T-helper 2 cell treated with Interferon-gamma antibody and Interleukin-4, amounts not matched to agents 5 μg/mL and 100 μg/mL, for 36 hours (primary cell): ENCODE data around the gene SLC36A2.

ENCODE experiments used
- DNase-seq: peaks from one replicate; pipeline ENCODE4 v3.0.0; 2021; ENCODE audit warnings: low spot score
- H3K27ac Mint-ChIP-seq: one replicate; pipeline ENCODE4 v1.8.0; 2021; ENCODE audit warnings: mild to moderate bottlenecking, mixed read lengths
- H3K27me3 Mint-ChIP-seq: one replicate; pipeline ENCODE4 v1.8.0; 2021; ENCODE audit warnings: low read depth, mixed read lengths
- H3K36me3 Mint-ChIP-seq: one replicate; pipeline ENCODE4 v1.8.0; 2021; ENCODE audit warnings: low read depth, mixed read lengths
- H3K4me1 Mint-ChIP-seq: one replicate; pipeline ENCODE4 v1.8.0; 2021; ENCODE audit warnings: low read depth, mixed read lengths
- H3K4me3 Mint-ChIP-seq: one replicate; pipeline ENCODE4 v1.8.0; 2022; ENCODE audit warnings: mild to moderate bottlenecking, moderate library complexity, mixed read lengths
- H3K9me3 Mint-ChIP-seq: one replicate; pipeline ENCODE4 v1.8.0; 2021; ENCODE audit warnings: mixed read lengths

Gene SLC36A2

DNA sequence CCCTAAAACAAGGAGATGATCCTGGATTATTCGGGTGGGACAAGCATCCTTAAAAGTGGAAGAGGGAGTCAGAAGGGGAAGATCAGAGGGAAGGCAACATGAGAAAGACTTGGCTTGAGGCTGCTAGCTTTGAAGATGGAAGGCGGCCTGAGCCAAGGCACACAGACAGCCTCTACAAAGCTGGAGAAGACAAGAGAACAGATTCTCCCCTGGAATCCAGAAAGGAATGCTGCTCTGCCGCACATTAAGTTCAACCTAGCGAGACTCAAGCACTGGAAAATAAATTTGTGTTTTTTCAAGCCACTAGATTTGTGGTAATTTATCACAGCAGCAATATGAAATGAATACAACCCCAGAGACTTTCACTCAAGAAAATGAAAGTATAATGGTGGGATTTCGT, 61.7 kb downstream of the SLC36A2 start:
- no peak overlapping the region for H3K4me3 Mint-ChIP-seq

DNA sequence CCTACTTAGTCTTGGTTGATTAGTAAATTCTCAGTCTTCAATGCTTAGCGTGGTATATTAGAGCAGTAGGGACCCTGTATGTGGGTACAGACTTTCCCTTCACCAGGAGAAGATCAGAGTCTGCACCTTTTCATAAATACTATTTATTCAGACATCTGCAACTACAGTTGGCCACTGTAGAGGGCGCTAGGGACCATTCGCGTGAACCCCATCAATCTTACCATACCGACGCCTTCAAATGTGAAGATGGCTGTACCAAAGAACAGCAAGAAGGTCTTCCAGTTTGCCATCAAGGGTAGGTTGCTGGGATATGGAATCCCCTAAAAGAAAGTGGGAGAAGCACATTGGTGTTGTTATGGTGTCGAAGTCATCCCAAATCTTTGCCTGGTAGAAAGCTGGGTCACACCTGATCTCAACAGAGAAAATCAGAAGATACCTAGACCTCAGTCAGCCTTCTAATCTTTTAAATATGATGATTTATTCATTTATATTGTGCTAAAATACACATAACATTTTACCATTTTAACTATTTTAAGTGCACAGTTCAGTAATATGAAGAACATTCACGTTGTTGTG, 62.9 kb downstream of the SLC36A2 start:
- H3K4me1 Mint-ChIP-seq: peaks cover 5% of the 10 kb centered on the region
- DNase-seq: no peak

More for the DNA sequence above, 61.7 kb downstream of the SLC36A2 start:
- no peak for DNase-seq
- no peak overlapping the region for H3K27ac Mint-ChIP-seq
- H3K4me1 Mint-ChIP-seq: peaks cover 4% of the 10 kb centered on the region
- peaks cover 3% of the 10 kb centered on the region for H3K27me3 Mint-ChIP-seq
- no peaks in the 10 kb centered on the region for H3K36me3 Mint-ChIP-seq
- H3K9me3 Mint-ChIP-seq: no peaks in the 10 kb centered on the region

DNA sequence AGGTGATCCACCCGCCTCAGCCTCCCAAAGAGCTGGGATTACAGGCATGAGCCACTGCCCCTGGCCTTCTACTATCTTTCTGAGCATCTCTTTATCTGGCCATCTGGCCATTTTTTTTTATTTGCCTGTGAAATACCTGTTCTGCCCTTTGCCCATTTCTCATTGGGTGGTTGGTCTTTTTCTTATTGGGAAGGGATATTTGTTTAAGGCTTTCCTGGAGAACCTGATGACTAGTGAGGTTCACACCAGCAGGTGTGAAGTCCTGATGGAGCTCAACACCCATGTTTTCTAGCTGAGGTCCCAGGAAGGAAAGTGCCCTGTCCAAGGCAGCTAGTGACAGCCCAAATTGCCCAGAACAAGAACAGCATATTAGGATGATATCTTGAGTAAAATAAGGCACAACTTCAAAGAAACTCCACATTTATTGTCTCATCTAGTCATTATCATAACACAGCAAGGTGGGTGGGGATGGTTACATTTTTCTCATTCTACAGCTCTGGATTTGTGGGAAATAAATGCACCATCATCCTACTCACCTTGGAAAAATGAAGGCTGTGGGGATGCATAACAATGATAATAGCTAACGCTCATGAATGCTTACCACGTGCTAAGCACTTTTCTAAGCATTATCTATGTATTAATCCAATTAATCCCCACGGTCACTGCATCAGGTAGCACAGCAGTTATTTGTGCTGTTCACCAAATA, 64.1 kb downstream of the SLC36A2 start:
- peaks cover 3% of the 10 kb centered on the region for H3K27me3 Mint-ChIP-seq
- no peak overlapping the region for H3K27ac Mint-ChIP-seq
- no peaks in the 10 kb centered on the region for H3K9me3 Mint-ChIP-seq
- no peak overlapping the region for H3K4me3 Mint-ChIP-seq
- DNase-seq: no peak
- H3K36me3 Mint-ChIP-seq: no peaks in the 10 kb centered on the region
- peaks cover 5% of the 10 kb centered on the region for H3K4me1 Mint-ChIP-seq

More for the DNA sequence above, 62.9 kb downstream of the SLC36A2 start:
- Mint-ChIP-seq H3K9me3 (no peaks in the 10 kb centered on the region), H3K4me3 (no peak overlapping the region), H3K27ac (no peak overlapping the region), H3K27me3 (peaks cover 3% of the 10 kb centered on the region), H3K36me3 (no peaks in the 10 kb centered on the region)

GRCh38 chr5:151281001-151281639, 66.2 kb downstream of the SLC36A2 start:
- DNase-seq: no peak
- H3K4me3 Mint-ChIP-seq: no peak overlapping the region
- peaks cover 4% of the 10 kb centered on the region for H3K27me3 Mint-ChIP-seq
- H3K9me3 Mint-ChIP-seq: no peaks in the 10 kb centered on the region
- no peaks in the 10 kb centered on the region for H3K36me3 Mint-ChIP-seq
- peaks cover 4% of the 10 kb centered on the region for H3K4me1 Mint-ChIP-seq
- no peak overlapping the region for H3K27ac Mint-ChIP-seq

GRCh38 chr5:151280443-151280842, 66.9 kb downstream of the SLC36A2 start:
- Mint-ChIP-seq H3K27me3 (peaks cover 3% of the 10 kb centered on the region), H3K9me3 (no peaks in the 10 kb centered on the region), H3K4me1 (peaks cover 2% of the 10 kb centered on the region)

GRCh38 chr5:151278845-151279244, 68.5 kb downstream of the SLC36A2 start:
- peaks cover 3% of the 10 kb centered on the region for H3K27me3 Mint-ChIP-seq
- peaks cover 1% of the 10 kb centered on the region for H3K4me1 Mint-ChIP-seq
- H3K4me3 Mint-ChIP-seq: no peak overlapping the region
- no peaks in the 10 kb centered on the region for H3K36me3 Mint-ChIP-seq
- H3K27ac Mint-ChIP-seq: no peak overlapping the region
- H3K9me3 Mint-ChIP-seq: no peaks in the 10 kb centered on the region
- DNase-seq: no peak

More at GRCh38 chr5:151280443-151280842, 66.9 kb downstream of the SLC36A2 start:
- Mint-ChIP-seq H3K27ac (no peak overlapping the region), H3K36me3 (no peaks in the 10 kb centered on the region), H3K4me3 (no peak overlapping the region)
- no peak for DNase-seq

- Mint-ChIP-seq H3K4me1 (peaks cover 1% of the 10 kb centered on the region), H3K36me3 (no peaks in the 10 kb centered on the region), H3K9me3 (no peaks in the 10 kb centered on the region), H3K27me3 (peaks cover 3% of the 10 kb centered on the region), H3K4me3 (no peak overlapping the region), H3K27ac (no peak overlapping the region)
- DNase-seq: no peak
Observed at GRCh38 chr5:151275803-151276202, 71.6 kb downstream of the SLC36A2 start.

DNA sequence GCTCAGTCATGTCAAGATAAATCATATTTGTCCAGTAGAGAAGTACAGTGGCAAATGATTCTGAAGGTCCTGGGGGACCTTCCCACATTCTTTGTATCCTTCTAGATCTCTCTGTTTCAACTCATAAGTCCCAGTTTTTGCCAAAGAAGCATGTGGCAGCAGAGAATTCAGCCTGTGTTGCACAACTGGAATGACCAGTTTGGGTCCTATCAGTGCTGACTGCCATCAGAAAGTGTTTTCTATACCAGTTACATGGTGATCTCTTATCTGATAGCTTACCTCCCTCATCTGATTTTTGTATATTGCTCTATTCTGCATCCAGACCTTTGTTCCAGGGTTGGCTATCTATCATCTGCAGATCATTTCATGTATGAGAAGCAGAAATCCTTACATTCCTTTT, 72.7 kb downstream of the SLC36A2 start:
- no peaks in the 10 kb centered on the region for H3K4me1 Mint-ChIP-seq
- no peaks in the 10 kb centered on the region for H3K36me3 Mint-ChIP-seq
- no peak overlapping the region for H3K27ac Mint-ChIP-seq
- H3K4me3 Mint-ChIP-seq: no peak overlapping the region
- no peak for DNase-seq
- peaks cover 3% of the 10 kb centered on the region for H3K27me3 Mint-ChIP-seq
- H3K9me3 Mint-ChIP-seq: no peaks in the 10 kb centered on the region

- DNase-seq: no peak
- no peak overlapping the region for H3K4me3 Mint-ChIP-seq
Observed at GRCh38 chr5:151271336-151271735, 76.0 kb downstream of the SLC36A2 start.

GRCh38 chr5:151270599-151270998, 76.8 kb downstream of the SLC36A2 start:
- H3K36me3 Mint-ChIP-seq: peaks cover 13% of the 10 kb centered on the region
- DNase-seq: peak; percentile 39

More at GRCh38 chr5:151271336-151271735, 76.0 kb downstream of the SLC36A2 start:
- H3K27me3 Mint-ChIP-seq: peaks cover 3% of the 10 kb centered on the region
- no peaks in the 10 kb centered on the region for H3K4me1 Mint-ChIP-seq
- H3K27ac Mint-ChIP-seq: no peak overlapping the region
- peaks cover 12% of the 10 kb centered on the region for H3K36me3 Mint-ChIP-seq
- no peaks in the 10 kb centered on the region for H3K9me3 Mint-ChIP-seq

GRCh38 chr5:151267491-151268260, 79.7 kb downstream of the SLC36A2 start:
- no peak for DNase-seq
- Mint-ChIP-seq H3K9me3 (no peaks in the 10 kb centered on the region), H3K4me3 (no peak overlapping the region), H3K4me1 (peaks cover 12% of the 10 kb centered on the region), H3K27ac (no peak overlapping the region), H3K27me3 (no peaks in the 10 kb centered on the region), H3K36me3 (peaks cover 25% of the 10 kb centered on the region)

More at GRCh38 chr5:151270599-151270998, 76.8 kb downstream of the SLC36A2 start:
- Mint-ChIP-seq H3K27me3 (no peaks in the 10 kb centered on the region), H3K4me3 (no peak overlapping the region), H3K9me3 (no peaks in the 10 kb centered on the region), H3K4me1 (no peaks in the 10 kb centered on the region), H3K27ac (no peak overlapping the region)
